Peyer's patch (tissue), 4 donors: ENCODE data around the gene ZBTB25.

ENCODE experiments used
- POLR2A ChIP-seq, 2 donors: fragments of 450-650 bp; IDR thresholded peaks; one replicate each; pipeline ENCODE4 v1.5.1; 2017; ENCODE audit warnings: antibody characterized with exemption in 2 of 2, mild to moderate bottlenecking in 2 of 2, moderate library complexity in 2 of 2
- TF ChIP-seq, protein P1 (sequence below), 6 experiments: fragments of 450-650 bp in 4 of 6; fragments of 200-600 bp in 2 of 6; sonication (generic) in 1 of 6; IDR thresholded peaks; one replicate each; pipeline ENCODE4 v1.5.1; 2017 to 2019; ENCODE audit warnings: antibody characterized with exemption in 6 of 6, mild to moderate bottlenecking in 3 of 6, moderate library complexity in 1 of 6

DNA sequence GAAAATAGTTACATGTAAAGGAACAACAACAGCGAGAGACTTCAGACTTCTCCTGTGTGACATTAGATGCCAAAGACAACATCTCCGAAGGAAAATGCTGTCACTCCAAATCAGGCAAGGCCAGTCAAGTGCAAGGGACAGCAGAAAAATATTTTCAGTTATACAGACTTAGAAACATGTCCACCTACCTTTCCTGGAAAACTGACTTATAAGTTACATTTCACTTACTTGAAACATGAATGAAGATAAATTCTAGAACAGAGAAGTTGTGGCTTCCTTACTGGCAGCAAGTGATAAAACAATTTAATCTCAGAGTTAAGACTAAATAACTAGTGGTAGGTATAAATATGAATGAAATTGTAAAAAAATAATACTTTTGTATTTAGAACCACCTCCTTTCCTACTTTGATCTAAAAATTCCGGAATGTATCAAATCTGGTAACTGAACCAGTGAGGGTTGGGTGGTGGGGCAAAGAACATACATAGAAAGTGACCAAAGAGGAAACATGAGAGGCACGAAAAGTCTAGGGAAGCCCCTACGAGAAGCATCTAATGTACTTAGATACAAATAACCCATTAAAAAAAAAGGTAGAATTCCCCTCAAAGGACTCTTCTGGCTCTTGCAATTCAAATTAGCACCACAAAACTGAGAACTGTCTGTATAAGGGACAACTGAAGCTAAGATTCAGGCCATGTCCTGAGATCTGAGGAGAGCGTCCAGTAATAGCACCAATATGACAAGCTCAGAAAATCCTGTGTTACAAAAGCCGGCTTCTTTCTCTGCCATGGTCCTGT, 94.3 kb downstream of the ZBTB25 start:
- TF ChIP-seq POLR2A (IDR thresholded peaks at IDR 0.05) = no peak
- TF ChIP-seq, protein P1, sequence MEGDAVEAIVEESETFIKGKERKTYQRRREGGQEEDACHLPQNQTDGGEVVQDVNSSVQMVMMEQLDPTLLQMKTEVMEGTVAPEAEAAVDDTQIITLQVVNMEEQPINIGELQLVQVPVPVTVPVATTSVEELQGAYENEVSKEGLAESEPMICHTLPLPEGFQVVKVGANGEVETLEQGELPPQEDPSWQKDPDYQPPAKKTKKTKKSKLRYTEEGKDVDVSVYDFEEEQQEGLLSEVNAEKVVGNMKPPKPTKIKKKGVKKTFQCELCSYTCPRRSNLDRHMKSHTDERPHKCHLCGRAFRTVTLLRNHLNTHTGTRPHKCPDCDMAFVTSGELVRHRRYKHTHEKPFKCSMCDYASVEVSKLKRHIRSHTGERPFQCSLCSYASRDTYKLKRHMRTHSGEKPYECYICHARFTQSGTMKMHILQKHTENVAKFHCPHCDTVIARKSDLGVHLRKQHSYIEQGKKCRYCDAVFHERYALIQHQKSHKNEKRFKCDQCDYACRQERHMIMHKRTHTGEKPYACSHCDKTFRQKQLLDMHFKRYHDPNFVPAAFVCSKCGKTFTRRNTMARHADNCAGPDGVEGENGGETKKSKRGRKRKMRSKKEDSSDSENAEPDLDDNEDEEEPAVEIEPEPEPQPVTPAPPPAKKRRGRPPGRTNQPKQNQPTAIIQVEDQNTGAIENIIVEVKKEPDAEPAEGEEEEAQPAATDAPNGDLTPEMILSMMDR (IDR thresholded peaks at IDR 0.05) = no peak
